Activated CD4-positive, alpha-beta T cell treated with anti-CD3 and anti-CD28 coated beads for 36 hours (primary cell): Measurements from ENCODE around the gene RING1. TPM values are rescaled to one million over a fixed set of nuclear protein-coding genes. Genes with fewer than 3 reads are reported as not detected.

Source experiments
- ATAC-seq: fragments of 200-7000 bp; cut with Tn5 transposase; one replicate; pipeline ENCODE4 v1.10.0; 2021; ENCODE audit warnings: mild to moderate bottlenecking, moderate library complexity
- CTCF ChIA-PET: fragments of 350-600 bp; sonication (Branson Sonifier 250); formaldehyde crosslinking; loops from one replicate; lab custom pipeline; 2021; ENCODE audit warnings: antibody characterized with exemption; lab: Charles Lee
- POLR2A ChIA-PET: fragments of 350-600 bp; sonication (Branson Sonifier 250); formaldehyde crosslinking; loops from one replicate; lab custom pipeline; 2021; ENCODE audit warnings: antibody characterized with exemption, inconsistent platforms; lab: Charles Lee
- DNase-seq: peaks from one replicate; pipeline ENCODE4 v3.0.0-alpha.2; 2020
- H3K27ac Mint-ChIP-seq: one replicate; pipeline ENCODE4 v1.8.0; 2021; ENCODE audit warnings: mixed read lengths
- H3K27me3 Mint-ChIP-seq: one replicate; pipeline ENCODE4 v1.8.0; 2021; ENCODE audit warnings: mixed read lengths
- H3K36me3 Mint-ChIP-seq: one replicate; pipeline ENCODE4 v1.8.0; 2021; ENCODE audit warnings: low read depth, mixed read lengths
- H3K4me1 Mint-ChIP-seq: one replicate; pipeline ENCODE4 v1.8.0; 2021; ENCODE audit warnings: mixed read lengths
- H3K4me3 Mint-ChIP-seq: one replicate; pipeline ENCODE4 v1.8.0; 2021; ENCODE audit warnings: mild to moderate bottlenecking, moderate library complexity, mixed read lengths
- H3K9me3 Mint-ChIP-seq: one replicate; pipeline ENCODE4 v1.8.0; 2021; ENCODE audit warnings: low read depth, mixed read lengths
- intact Hi-C, 2 experiments: fragments of 100-400 bp; cut with DNase I in 1 of 2; cut with micrococcal nuclease in 1 of 2; formaldehyde crosslinking; loops; one replicate each; pipeline versions ENCODE4 v1.14.2 to v1.15.1; 2022 to 2024; cut with DNase I, micrococcal nuclease
- total RNA-seq, 2 experiments: library from RNA; stranded (reverse); gene quantifications; one replicate each; pipeline ENCODE4 v1.2.3, GENCODE V29; 2021

Gene RING1
- total RNA-seq, 2 experiments from 2014 or later = 28.3 to 39.3 TPM

GRCh38 chr6:33195304-33196165, 12.8 kb upstream of the RING1 start:
- intact Hi-C loops = loop anchor here in 1 of 2 experiments (10.0 kb wide), 1 partner anchor 71 kb away; no protein-coding TSS in a partner anchor
- Mint-ChIP-seq H3K4me1 (peaks cover 46% of the 10 kb centered on the region), H3K36me3 (peaks cover 30% of the 10 kb centered on the region), H3K27ac (no peak overlapping the region), H3K9me3 (no peaks in the 10 kb centered on the region), H3K27me3 (peaks cover 8% of the 10 kb centered on the region), H3K4me3 (no peak overlapping the region)
- ChIA-PET CTCF (interaction anchor here (0.8 to 1.8 kb wide), 2 partner anchors 53 to 78 kb away, joined by 3 to 4 read pairs; no protein-coding TSS in a partner anchor), POLR2A (interaction anchor here (1.7 kb wide), 1 partner anchor 13 kb away, joined by 5 read pairs; the partner anchor contains the start of gene RING1)
- DNase-seq (no peak), ATAC-seq (no peak)

GRCh38 chr6:33197431-33198048, 10.8 kb upstream of the RING1 start:
- Mint-ChIP-seq H3K4me3 (peak overlapping the region; percentile 6), H3K27ac (peak overlapping the region; percentile 55), H3K9me3 (no peaks in the 10 kb centered on the region), H3K36me3 (peaks cover 47% of the 10 kb centered on the region), H3K27me3 (no peaks in the 10 kb centered on the region), H3K4me1 (peaks cover 53% of the 10 kb centered on the region)
- intact Hi-C loops = loop anchor here (1.0 to 10.0 kb wide), 4 partner anchors 36 to 74 kb away; no protein-coding TSS in a partner anchor
- POLR2A ChIA-PET = interaction anchor here (0.6 to 1.4 kb wide), 2 partner anchors 52 to 57 kb away, joined by 3 to 5 read pairs; no protein-coding TSS in a partner anchor
- DNase-seq = peak; percentile 33
- peak; percentile 53 for ATAC-seq
- CTCF ChIA-PET = interaction anchor here (0.6 to 2.3 kb wide), 23 partner anchors 11 to 377 kb away, joined by 3 to 10 read pairs (median 4); partner anchors contain the start of genes HLA-DMA, RING1 and WDR46

GRCh38 chr6:33198159-33198852, 10.0 kb upstream of the RING1 start:
- H3K9me3 Mint-ChIP-seq = no peaks in the 10 kb centered on the region
- DNase-seq (no peak), ATAC-seq (no peak)
- peaks cover 56% of the 10 kb centered on the region for H3K4me1 Mint-ChIP-seq
- peak overlapping the region; percentile 100 for H3K4me3 Mint-ChIP-seq
- H3K27ac Mint-ChIP-seq = peak overlapping the region; percentile 76
- CTCF ChIA-PET = interaction anchor here (0.6 to 2.3 kb wide), 15 partner anchors 10 to 663 kb away, joined by 3 to 10 read pairs (median 5); partner anchors contain the start of genes HLA-DMA and RING1
- H3K36me3 Mint-ChIP-seq = peaks cover 55% of the 10 kb centered on the region
- intact Hi-C loops = loop anchor here in 1 of 2 experiments (10.0 kb wide), 1 partner anchor 74 kb away; no protein-coding TSS in a partner anchor
- POLR2A ChIA-PET = interaction anchor here (1.4 kb wide), 1 partner anchor 51 kb away, joined by 5 read pairs; no protein-coding TSS in a partner anchor
- H3K27me3 Mint-ChIP-seq = no peaks in the 10 kb centered on the region

- POLR2A ChIA-PET = interaction anchor here (1.0 kb wide), 2 partner anchors 14 to 49 kb away, joined by 3 read pairs; no protein-coding TSS in a partner anchor
- ATAC-seq = no peak
- CTCF ChIA-PET = interaction anchor here (0.6 kb wide), 1 partner anchor 662 kb away, joined by 3 read pairs; no protein-coding TSS in a partner anchor
- Mint-ChIP-seq H3K27me3 (no peaks in the 10 kb centered on the region), H3K9me3 (no peaks in the 10 kb centered on the region), H3K4me3 (peak overlapping the region; percentile 100), H3K4me1 (peaks cover 56% of the 10 kb centered on the region), H3K27ac (peak overlapping the region; percentile 92), H3K36me3 (peaks cover 61% of the 10 kb centered on the region)
- intact Hi-C loops = loop anchor here in 1 of 2 experiments (10.0 kb wide), 1 partner anchor 74 kb away; no protein-coding TSS in a partner anchor
- no peak for DNase-seq
These were observed 9.4 kb upstream of the RING1 start for GRCh38 chr6:33198853-33199436.

- ChIA-PET CTCF (interaction anchor here (0.6 to 1.5 kb wide), 5 partner anchors 49 to 248 kb away, joined by 3 to 7 read pairs (median 3); no protein-coding TSS in a partner anchor), POLR2A (interaction anchor here (0.7 to 1.5 kb wide), 4 partner anchors 9 to 50 kb away, joined by 3 to 6 read pairs (median 4); no protein-coding TSS in a partner anchor)
- Mint-ChIP-seq H3K27ac (peak overlapping the region; percentile 92), H3K4me1 (peaks cover 58% of the 10 kb centered on the region), H3K9me3 (no peaks in the 10 kb centered on the region), H3K36me3 (peaks cover 62% of the 10 kb centered on the region), H3K27me3 (no peaks in the 10 kb centered on the region), H3K4me3 (peak overlapping the region; percentile 100)
- intact Hi-C loops = loop anchor here (1.0 to 10.0 kb wide), 24 partner anchors 16 to 1535 kb away; partner anchors contain the start of genes AGPAT1 (in 2 of the 2), CUTA (in 2 of the 2), RNF5 (in 2 of the 2) and VPS52 (in 2 of the 2)
- peak; percentile 86 for DNase-seq
- ATAC-seq = peak; percentile 27
These were observed 8.5 kb upstream of the RING1 start for GRCh38 chr6:33199687-33200218.

- Mint-ChIP-seq H3K4me3 (peak within 1 kb of the TSS; percentile 100), H3K27me3 (no peaks in the 10 kb centered on the region), H3K36me3 (peaks cover 56% of the 10 kb centered on the region), H3K27ac (peak within 1 kb of the TSS; percentile 99), H3K9me3 (no peaks in the 10 kb centered on the region), H3K4me1 (peaks cover 64% of the 10 kb centered on the region)
- POLR2A ChIA-PET = interaction anchor here (0.7 to 1.5 kb wide), 3 partner anchors 9 to 49 kb away, joined by 3 to 6 read pairs (median 5); no protein-coding TSS in a partner anchor
- peak; percentile 100 for DNase-seq
- ATAC-seq = peak; percentile 64
- CTCF ChIA-PET = interaction anchor here (0.6 to 1.5 kb wide), 5 partner anchors 48 to 249 kb away, joined by 3 to 7 read pairs (median 3); no protein-coding TSS in a partner anchor
- intact Hi-C loops = loop anchor here (1.0 to 10.0 kb wide), 23 partner anchors 17 to 1536 kb away; partner anchors contain the start of genes AGPAT1 (in 2 of the 2), CUTA (in 2 of the 2), RNF5 (in 2 of the 2) and VPS52 (in 2 of the 2)
These were observed 7.8 kb upstream of the RING1 start, which contains the start of the genes RXRB and SLC39A7 for GRCh38 chr6:33200219-33201146. Gene RXRB (minus strand): TSS chr6:33200665. CDS start chr6:33200476, 189 bp downstream. Gene SLC39A7 (plus strand): TSS chr6:33200867. CDS start chr6:33201246, 379 bp downstream.

GRCh38 chr6:33201147-33201545, 7.2 kb upstream of the RING1 start:
- peak overlapping the region; percentile 99 for H3K27ac Mint-ChIP-seq
- H3K27me3 Mint-ChIP-seq = no peaks in the 10 kb centered on the region
- peaks cover 71% of the 10 kb centered on the region for H3K4me1 Mint-ChIP-seq
- ChIA-PET POLR2A (no interaction called here), CTCF (no interaction called here)
- intact Hi-C loops = loop anchor here (2.0 to 10.0 kb wide), 11 partner anchors 214 to 1536 kb away; partner anchors contain the start of genes AGPAT1 (in 2 of the 2), RNF5 (in 2 of the 2), C6orf47 (in 1 of the 2) and CLIC1 (in 1 of the 2)
- H3K36me3 Mint-ChIP-seq = peaks cover 50% of the 10 kb centered on the region
- peak overlapping the region; percentile 100 for H3K4me3 Mint-ChIP-seq
- no peak for DNase-seq
- H3K9me3 Mint-ChIP-seq = no peaks in the 10 kb centered on the region
- ATAC-seq = no peak

- Mint-ChIP-seq H3K36me3 (peaks cover 45% of the 10 kb centered on the region), H3K27ac (peak overlapping the region; percentile 99), H3K4me1 (peaks cover 76% of the 10 kb centered on the region), H3K27me3 (no peaks in the 10 kb centered on the region), H3K9me3 (no peaks in the 10 kb centered on the region), H3K4me3 (peak overlapping the region; percentile 100)
- ChIA-PET CTCF (interaction anchor here (0.6 kb wide), 1 partner anchor 362 kb away, joined by 3 read pairs; no protein-coding TSS in a partner anchor), POLR2A (no interaction called here)
- no peak for DNase-seq
- ATAC-seq = no peak
- intact Hi-C loops = loop anchor here (2.0 to 10.0 kb wide), 11 partner anchors 213 to 1537 kb away; partner anchors contain the start of genes AGPAT1 (in 2 of the 2), RNF5 (in 2 of the 2), C6orf47 (in 1 of the 2) and CLIC1 (in 1 of the 2)
These were observed 6.4 kb upstream of the RING1 start for GRCh38 chr6:33201935-33202334.
